ENCODE results near the gene NSD2. TPM values are rescaled to one million over a fixed set of nuclear protein-coding genes. Genes with fewer than 3 reads are reported as not detected.
"Not testable (repeated sequence)": the region's sequence is repeated elsewhere in the genome, so short reads cannot be mapped to it uniquely, and the experiment has no call there.

NSD2 gene
- polyA plus RNA-seq, 2 donors = 11.9 to 14.1 TPM

DNA sequence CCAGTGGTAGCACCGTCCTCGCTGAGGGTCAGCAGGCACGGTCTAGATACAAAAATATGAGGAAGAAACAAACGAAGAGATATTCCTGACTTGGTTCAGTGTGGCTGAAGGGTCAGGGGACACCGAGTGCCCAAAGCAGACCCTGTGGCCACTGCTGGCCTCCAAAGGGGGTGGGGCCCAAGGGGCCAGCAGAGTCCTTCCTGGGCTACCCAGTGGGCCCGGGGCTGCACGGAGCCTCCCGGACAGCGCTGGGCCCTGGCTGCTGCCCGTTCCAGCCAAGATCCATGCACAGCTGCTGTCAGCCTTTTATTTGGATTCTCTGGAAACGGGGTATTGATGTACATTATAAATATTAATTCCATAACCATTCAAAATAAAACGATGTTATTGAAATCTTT lies 117.1 kb downstream of the NSD2 start:
- H3K4me1 ChIP-seq (ENCODE audit: control insufficient read depth in 2 of 2, insufficient read depth in 2 of 2, low read length in 1 of 2) = peaks cover 5 to 7% of the 10 kb centered on the region in 2 donors
- H3K36me3 ChIP-seq (ENCODE audit: control insufficient read depth in 2 of 2, insufficient read depth in 2 of 2, low read length in 1 of 2) = peaks cover 8 to 70% of the 10 kb centered on the region in 2 donors
- no peak overlapping the region for H3K4me3 ChIP-seq (ENCODE audit: low read depth in 1 of 2, low read length in 2 of 2)
- H3K27me3 ChIP-seq (ENCODE audit: control insufficient read depth in 1 of 2, insufficient read depth in 2 of 2, low read length in 2 of 2) = no peaks in the 10 kb centered on the region
- 91 to 95% methylated on average over 12 of the region's 12 CpGs for WGBS, 2 donors
- no peaks in the 10 kb centered on the region for H3K9me3 ChIP-seq (ENCODE audit: control insufficient read depth in 2 of 2, insufficient read depth in 1 of 2, low read depth in 1 of 2, low read length in 1 of 2)
- no peak overlapping the region for H3K27ac ChIP-seq (ENCODE audit: low read depth in 2 of 2, low read length in 1 of 2)

DNA sequence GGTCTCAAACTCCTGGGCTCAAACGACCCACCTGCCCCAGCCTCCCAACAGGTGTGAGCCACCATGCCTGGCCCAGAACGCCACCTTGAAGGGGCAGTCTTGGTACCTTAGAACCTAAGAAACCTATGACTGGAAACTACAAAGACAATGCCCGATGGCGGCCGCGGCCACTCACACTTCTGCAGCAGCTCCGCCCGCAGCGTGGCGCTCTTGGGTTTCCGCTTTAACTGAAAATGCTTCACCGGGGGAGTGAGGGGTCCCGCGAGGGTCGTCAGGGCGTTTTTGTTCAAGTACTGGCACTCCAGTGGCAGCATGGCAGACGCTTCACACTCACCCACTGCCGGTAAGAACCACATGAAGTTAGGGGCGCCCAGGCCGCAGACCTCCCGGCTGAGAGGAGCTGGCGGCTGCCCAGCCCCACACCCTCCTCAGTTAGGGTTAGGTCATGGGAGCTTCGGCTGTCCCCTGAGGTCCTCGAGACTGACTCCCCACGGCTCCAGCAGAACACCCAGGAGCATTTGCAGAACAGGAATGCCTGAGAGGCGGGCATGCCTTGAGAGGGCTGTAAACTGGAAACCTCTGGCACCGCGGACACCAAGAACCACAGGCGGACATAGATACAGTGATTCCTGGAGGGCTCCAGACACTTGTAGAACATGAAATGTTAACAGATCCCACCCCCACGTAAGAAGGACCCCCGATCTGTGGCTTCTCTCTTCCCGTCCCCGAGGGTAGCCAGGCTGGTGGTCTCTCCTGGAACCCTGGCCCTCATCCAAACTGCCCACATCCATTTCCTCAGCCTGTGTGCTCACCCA lies 118.5 kb downstream of the NSD2 start:
- Histone ChIP-seq H3K9me3 (ENCODE audit: control insufficient read depth in 2 of 2, insufficient read depth in 1 of 2, low read depth in 1 of 2, low read length in 1 of 2) (no peaks in the 10 kb centered on the region), H3K27ac (ENCODE audit: low read depth in 2 of 2, low read length in 1 of 2) (no peak overlapping the region), H3K4me1 (ENCODE audit: control insufficient read depth in 2 of 2, insufficient read depth in 2 of 2, low read length in 1 of 2) (peaks cover 7% of the 10 kb centered on the region in 2 donors), H3K4me3 (ENCODE audit: low read depth in 1 of 2, low read length in 2 of 2) (no peak overlapping the region), H3K36me3 (ENCODE audit: control insufficient read depth in 2 of 2, insufficient read depth in 2 of 2, low read length in 1 of 2) (peaks cover 2 to 57% of the 10 kb centered on the region in 2 donors), H3K27me3 (ENCODE audit: control insufficient read depth in 1 of 2, insufficient read depth in 2 of 2, low read length in 2 of 2) (no peaks in the 10 kb centered on the region)
- 93 to 94% methylated on average over 32 to 33 of the region's 33 CpGs for WGBS, 2 donors

DNA sequence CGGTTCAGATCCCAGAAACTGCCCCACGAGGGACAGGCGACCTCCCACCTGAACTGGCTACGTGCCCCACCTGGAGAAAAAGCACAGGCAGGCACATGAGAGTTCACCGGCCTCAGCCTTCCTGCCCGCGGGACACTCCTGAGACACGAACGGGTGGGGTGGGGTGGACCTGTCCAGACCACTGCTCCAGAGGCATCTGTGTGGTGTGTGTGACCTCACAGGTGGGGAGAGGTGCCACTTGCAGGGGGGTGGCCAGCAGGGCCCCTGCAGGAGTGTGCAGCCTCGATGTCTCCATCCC lies 119.1 kb downstream of the NSD2 start:
- peaks cover 7% of the 10 kb centered on the region in 2 donors for H3K4me1 ChIP-seq (ENCODE audit: control insufficient read depth in 2 of 2, insufficient read depth in 2 of 2, low read length in 1 of 2)
- no peaks in the 10 kb centered on the region for H3K27me3 ChIP-seq (ENCODE audit: control insufficient read depth in 1 of 2, insufficient read depth in 2 of 2, low read length in 2 of 2)
- no peaks in the 10 kb centered on the region for H3K9me3 ChIP-seq (ENCODE audit: control insufficient read depth in 2 of 2, insufficient read depth in 1 of 2, low read depth in 1 of 2, low read length in 1 of 2)
- peaks cover 0 to 54% of the 10 kb centered on the region in 2 donors for H3K36me3 ChIP-seq (ENCODE audit: control insufficient read depth in 2 of 2, insufficient read depth in 2 of 2, low read length in 1 of 2)
- H3K4me3 ChIP-seq (ENCODE audit: low read depth in 1 of 2, low read length in 2 of 2) = no peak overlapping the region
- no peak overlapping the region for H3K27ac ChIP-seq (ENCODE audit: low read depth in 2 of 2, low read length in 1 of 2)
- whole genome bisulfite sequencing, 2 donors = 87 to 90% methylated on average over 10 of the region's 10 CpGs

DNA sequence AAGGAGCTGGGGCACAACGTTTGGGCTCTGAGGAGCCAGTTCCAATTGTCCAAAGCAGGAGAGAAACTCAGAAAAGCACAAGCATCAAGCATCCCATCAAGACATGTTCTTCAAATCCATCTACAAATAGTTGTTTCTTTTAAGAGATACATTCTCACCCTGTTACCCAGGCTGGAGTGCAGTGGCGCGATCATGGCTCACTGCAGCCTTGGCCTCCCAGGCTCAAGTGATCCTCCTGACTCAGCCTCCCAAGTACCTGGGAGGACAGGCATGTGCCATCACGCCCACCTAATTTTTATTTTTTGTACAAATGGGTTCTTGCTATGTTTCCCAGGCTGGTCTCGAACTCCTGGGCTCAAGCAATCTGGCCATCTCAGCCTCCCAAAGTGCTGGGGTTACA lies 119.5 kb downstream of the NSD2 start:
- no peak overlapping the region for H3K27ac ChIP-seq (ENCODE audit: low read depth in 2 of 2, low read length in 1 of 2)
- no peak overlapping the region for H3K4me3 ChIP-seq (ENCODE audit: low read depth in 1 of 2, low read length in 2 of 2)
- peaks cover 7% of the 10 kb centered on the region in 2 donors for H3K4me1 ChIP-seq (ENCODE audit: control insufficient read depth in 2 of 2, insufficient read depth in 2 of 2, low read length in 1 of 2)
- 86 to 91% methylated on average over 5 of the region's 5 CpGs for WGBS, 2 donors
- H3K27me3 ChIP-seq (ENCODE audit: control insufficient read depth in 1 of 2, insufficient read depth in 2 of 2, low read length in 2 of 2) = no peaks in the 10 kb centered on the region
- peaks cover 0 to 51% of the 10 kb centered on the region in 2 donors for H3K36me3 ChIP-seq (ENCODE audit: control insufficient read depth in 2 of 2, insufficient read depth in 2 of 2, low read length in 1 of 2)
- H3K9me3 ChIP-seq (ENCODE audit: control insufficient read depth in 2 of 2, insufficient read depth in 1 of 2, low read depth in 1 of 2, low read length in 1 of 2) = no peaks in the 10 kb centered on the region

DNA sequence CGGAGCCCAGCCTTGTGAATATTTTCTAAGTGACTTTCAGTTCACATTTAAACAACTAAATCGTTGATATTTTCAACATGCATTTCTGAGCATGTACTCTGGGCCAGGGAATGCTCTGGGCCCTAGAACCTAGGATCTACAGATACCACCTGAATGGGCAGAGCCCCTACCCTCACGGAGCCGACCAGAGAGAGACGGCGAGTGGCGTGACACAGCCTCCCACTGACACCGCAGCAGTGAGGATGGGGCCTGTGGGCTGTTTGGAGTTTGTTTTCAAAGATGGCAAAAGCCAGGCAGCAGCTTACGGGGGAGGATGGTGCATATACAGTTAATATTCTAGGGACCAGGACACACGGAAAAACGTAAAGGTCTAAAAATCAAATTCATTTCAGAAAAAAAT lies 119.9 kb downstream of the NSD2 start:
- Histone ChIP-seq H3K4me3 (ENCODE audit: low read depth in 1 of 2, low read length in 2 of 2) (no peak overlapping the region), H3K27me3 (ENCODE audit: control insufficient read depth in 1 of 2, insufficient read depth in 2 of 2, low read length in 2 of 2) (no peaks in the 10 kb centered on the region), H3K36me3 (ENCODE audit: control insufficient read depth in 2 of 2, insufficient read depth in 2 of 2, low read length in 1 of 2) (peaks cover 0 to 47% of the 10 kb centered on the region in 2 donors), H3K27ac (ENCODE audit: low read depth in 2 of 2, low read length in 1 of 2) (no peak overlapping the region), H3K4me1 (ENCODE audit: control insufficient read depth in 2 of 2, insufficient read depth in 2 of 2, low read length in 1 of 2) (peaks cover 7% of the 10 kb centered on the region in 2 donors), H3K9me3 (ENCODE audit: control insufficient read depth in 2 of 2, insufficient read depth in 1 of 2, low read depth in 1 of 2, low read length in 1 of 2) (no peaks in the 10 kb centered on the region)
- 91 to 92% methylated on average over 11 of the region's 11 CpGs for WGBS, 2 donors

DNA sequence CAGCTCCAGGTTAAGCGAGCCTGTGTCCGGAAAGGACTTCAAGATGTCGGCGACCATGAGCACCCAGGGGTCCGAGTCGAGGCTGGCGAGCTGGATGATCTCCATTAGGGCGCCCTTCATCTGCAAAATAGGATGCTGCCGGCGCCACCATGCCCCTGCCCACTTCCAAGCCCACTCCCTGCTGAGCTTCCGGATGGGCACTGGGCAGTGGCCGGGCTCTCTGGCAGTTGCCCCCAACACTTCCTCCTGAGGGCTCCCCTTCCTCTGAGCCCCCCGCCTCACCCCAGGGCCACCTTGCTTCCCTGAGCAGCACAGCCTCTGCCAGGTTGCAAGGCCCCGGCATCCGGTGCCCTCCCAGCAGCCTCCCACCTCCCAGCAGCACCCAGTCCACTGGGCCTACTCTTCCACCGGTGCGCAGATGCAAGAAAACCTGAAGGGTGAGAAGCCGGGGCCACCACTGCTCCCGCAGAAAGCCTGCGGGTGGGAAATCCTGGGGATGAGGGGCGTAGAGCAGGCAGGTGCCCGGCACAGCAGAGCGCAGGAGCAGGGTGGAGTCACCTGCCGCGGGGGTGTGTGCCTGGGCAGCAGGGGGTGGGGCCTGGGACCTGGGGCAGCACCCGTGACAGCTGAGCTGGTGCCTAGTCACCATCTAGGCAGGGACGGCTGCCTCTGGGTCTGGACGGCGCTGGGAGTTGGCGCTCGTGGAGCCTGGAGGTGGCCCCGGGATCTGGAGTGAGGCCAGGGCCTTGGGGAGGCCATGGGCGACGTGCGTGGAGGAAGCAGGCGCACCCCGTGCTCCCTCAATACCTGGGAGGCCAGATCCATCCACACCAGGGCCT lies 120.6 kb downstream of the NSD2 start:
- Histone ChIP-seq H3K4me3 (ENCODE audit: low read depth in 1 of 2, low read length in 2 of 2) (no peak overlapping the region), H3K9me3 (ENCODE audit: control insufficient read depth in 2 of 2, insufficient read depth in 1 of 2, low read depth in 1 of 2, low read length in 1 of 2) (no peaks in the 10 kb centered on the region), H3K4me1 (ENCODE audit: control insufficient read depth in 2 of 2, insufficient read depth in 2 of 2, low read length in 1 of 2) (peaks cover 7% of the 10 kb centered on the region in 2 donors), H3K27ac (ENCODE audit: low read depth in 2 of 2, low read length in 1 of 2) (no peak overlapping the region), H3K36me3 (ENCODE audit: control insufficient read depth in 2 of 2, insufficient read depth in 2 of 2, low read length in 1 of 2) (peaks cover 0 to 41% of the 10 kb centered on the region in 2 donors), H3K27me3 (ENCODE audit: control insufficient read depth in 1 of 2, insufficient read depth in 2 of 2, low read length in 2 of 2) (no peaks in the 10 kb centered on the region)
- WGBS, 2 donors = 91 to 93% methylated on average over 37 of the region's 37 CpGs

DNA sequence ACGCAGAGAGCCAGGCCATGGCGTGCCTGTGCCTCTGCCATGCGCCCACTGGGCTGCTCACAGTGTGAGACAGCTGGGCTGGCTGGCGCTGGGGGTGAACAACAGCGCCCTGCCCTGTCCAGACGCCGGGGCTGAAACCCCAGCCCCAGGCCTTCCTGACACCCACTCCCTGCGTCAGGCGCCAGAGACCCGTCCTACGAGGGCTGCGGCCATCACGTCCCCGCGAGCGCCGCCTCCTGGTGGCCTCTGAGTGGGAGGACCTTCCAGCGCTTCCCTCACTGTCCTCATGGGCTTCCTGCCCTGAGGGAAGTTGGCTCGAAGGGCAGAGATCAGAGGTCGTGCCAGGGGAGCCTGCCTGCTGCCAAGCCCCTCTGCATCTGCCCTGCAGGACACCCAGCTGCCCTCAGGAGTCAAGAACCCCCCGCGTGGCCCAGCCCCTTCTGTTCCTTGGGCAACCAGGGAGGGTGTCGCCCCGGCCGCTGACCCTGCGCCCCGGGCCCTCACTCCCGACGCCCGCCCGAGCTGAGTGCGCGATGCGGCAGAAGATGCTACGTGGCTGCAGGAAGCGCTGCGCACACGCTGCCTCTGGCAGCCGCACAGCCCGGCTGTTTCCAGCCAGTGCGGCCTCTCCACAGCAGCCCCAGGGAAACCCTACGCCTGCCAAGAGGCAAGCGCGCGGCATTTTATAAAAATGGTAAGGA lies 121.4 kb downstream of the NSD2 start:
- H3K4me1 ChIP-seq (ENCODE audit: control insufficient read depth in 2 of 2, insufficient read depth in 2 of 2, low read length in 1 of 2) = peaks cover 7% of the 10 kb centered on the region in 2 donors
- H3K27me3 ChIP-seq (ENCODE audit: control insufficient read depth in 1 of 2, insufficient read depth in 2 of 2, low read length in 2 of 2) = no peaks in the 10 kb centered on the region
- WGBS, 2 donors = 85 to 86% methylated on average over 44 to 45 of the region's 45 CpGs
- no peak overlapping the region for H3K4me3 ChIP-seq (ENCODE audit: low read depth in 1 of 2, low read length in 2 of 2)
- H3K36me3 ChIP-seq (ENCODE audit: control insufficient read depth in 2 of 2, insufficient read depth in 2 of 2, low read length in 1 of 2) = peaks cover 0 to 33% of the 10 kb centered on the region in 2 donors
- H3K27ac ChIP-seq (ENCODE audit: low read depth in 2 of 2, low read length in 1 of 2) = no peak overlapping the region
- H3K9me3 ChIP-seq (ENCODE audit: control insufficient read depth in 2 of 2, insufficient read depth in 1 of 2, low read depth in 1 of 2, low read length in 1 of 2) = no peaks in the 10 kb centered on the region

DNA sequence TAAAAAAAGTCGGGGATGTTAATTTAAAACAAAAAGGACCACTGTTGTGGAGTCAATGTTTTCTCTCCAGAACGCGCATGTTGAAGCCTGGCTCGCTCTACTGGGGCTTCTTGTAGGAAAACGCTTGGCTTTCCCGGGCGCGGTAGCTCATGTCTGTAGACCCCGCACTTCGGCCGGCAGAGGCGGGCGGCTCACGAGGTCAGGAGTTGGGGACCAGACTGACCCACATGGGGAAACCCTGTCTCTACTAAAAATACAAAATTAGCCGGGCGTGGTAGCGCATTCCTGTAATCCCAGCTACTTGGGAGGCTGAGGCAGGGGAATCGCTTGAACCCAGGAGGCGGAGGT lies 122.0 kb downstream of the NSD2 start:
- H3K9me3 ChIP-seq (ENCODE audit: control insufficient read depth in 2 of 2, insufficient read depth in 1 of 2, low read depth in 1 of 2, low read length in 1 of 2) = no peaks in the 10 kb centered on the region
- H3K4me1 ChIP-seq (ENCODE audit: control insufficient read depth in 2 of 2, insufficient read depth in 2 of 2, low read length in 1 of 2) = peaks cover 7% of the 10 kb centered on the region in 2 donors
- peaks cover 0 to 29% of the 10 kb centered on the region in 2 donors for H3K36me3 ChIP-seq (ENCODE audit: control insufficient read depth in 2 of 2, insufficient read depth in 2 of 2, low read length in 1 of 2)
- no peak overlapping the region for H3K27ac ChIP-seq (ENCODE audit: low read depth in 2 of 2, low read length in 1 of 2)
- no peaks in the 10 kb centered on the region for H3K27me3 ChIP-seq (ENCODE audit: control insufficient read depth in 1 of 2, insufficient read depth in 2 of 2, low read length in 2 of 2)
- no peak overlapping the region for H3K4me3 ChIP-seq (ENCODE audit: low read depth in 1 of 2, low read length in 2 of 2)
- 89 to 93% methylated on average over 19 of the region's 19 CpGs for WGBS, 2 donors

DNA sequence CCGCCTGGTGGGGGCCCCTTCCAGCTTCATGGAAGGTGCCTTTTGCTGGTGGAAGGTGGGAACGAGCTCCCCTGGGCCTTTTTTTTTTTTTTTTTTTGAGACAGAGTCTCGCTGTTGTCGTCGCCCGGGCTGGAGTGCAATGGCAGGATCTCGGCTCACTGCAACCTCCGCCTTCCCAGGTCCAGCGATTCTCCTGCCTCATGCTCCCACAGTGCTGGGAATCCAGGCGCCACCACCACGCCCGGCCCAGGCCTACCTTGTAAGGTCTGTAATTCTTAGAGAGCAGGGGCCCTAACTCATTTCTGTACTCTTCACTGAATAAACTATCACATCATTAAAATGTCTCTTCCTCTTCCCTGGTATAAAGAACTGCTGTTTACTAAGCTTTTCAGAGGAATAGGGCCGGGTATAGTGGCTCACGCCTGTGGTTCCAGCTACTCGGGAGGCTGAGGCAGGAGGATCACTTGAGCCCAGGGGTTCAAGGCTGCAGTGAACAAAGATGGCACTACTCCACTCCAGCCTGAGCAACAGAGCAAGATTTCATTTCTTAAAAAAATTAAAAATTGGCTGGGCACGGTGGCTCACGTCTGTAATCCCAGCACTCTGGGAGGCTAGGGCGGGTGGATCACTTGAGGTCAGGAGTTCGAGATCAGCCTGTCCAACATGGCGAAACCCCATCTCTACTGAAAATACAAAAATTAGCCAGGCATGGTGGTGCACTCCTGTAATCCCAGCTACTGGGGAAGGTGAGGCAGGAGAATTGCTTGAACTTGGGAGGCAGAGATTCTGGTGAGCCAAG lies 122.7 kb downstream of the NSD2 start:
- peaks cover 0 to 23% of the 10 kb centered on the region in 2 donors for H3K36me3 ChIP-seq (ENCODE audit: control insufficient read depth in 2 of 2, insufficient read depth in 2 of 2, low read length in 1 of 2)
- not testable (repeated sequence) for H3K27ac ChIP-seq (ENCODE audit: low read depth in 2 of 2, low read length in 1 of 2); H3K9me3 ChIP-seq (ENCODE audit: control insufficient read depth in 2 of 2, insufficient read depth in 1 of 2, low read depth in 1 of 2, low read length in 1 of 2); H3K4me3 ChIP-seq (ENCODE audit: low read depth in 1 of 2, low read length in 2 of 2); H3K4me1 ChIP-seq (ENCODE audit: control insufficient read depth in 2 of 2, insufficient read depth in 2 of 2, low read length in 1 of 2); H3K27me3 ChIP-seq (ENCODE audit: control insufficient read depth in 1 of 2, insufficient read depth in 2 of 2, low read length in 2 of 2)
- WGBS, 2 donors = 96 to 97% methylated on average over 20 of the region's 20 CpGs
